ENCODE measurements around the gene WNT5A.
A peak's percentile ranks its signal among the peaks of the same experiment; 100 is the strongest.

The WNT5A gene

DNA sequence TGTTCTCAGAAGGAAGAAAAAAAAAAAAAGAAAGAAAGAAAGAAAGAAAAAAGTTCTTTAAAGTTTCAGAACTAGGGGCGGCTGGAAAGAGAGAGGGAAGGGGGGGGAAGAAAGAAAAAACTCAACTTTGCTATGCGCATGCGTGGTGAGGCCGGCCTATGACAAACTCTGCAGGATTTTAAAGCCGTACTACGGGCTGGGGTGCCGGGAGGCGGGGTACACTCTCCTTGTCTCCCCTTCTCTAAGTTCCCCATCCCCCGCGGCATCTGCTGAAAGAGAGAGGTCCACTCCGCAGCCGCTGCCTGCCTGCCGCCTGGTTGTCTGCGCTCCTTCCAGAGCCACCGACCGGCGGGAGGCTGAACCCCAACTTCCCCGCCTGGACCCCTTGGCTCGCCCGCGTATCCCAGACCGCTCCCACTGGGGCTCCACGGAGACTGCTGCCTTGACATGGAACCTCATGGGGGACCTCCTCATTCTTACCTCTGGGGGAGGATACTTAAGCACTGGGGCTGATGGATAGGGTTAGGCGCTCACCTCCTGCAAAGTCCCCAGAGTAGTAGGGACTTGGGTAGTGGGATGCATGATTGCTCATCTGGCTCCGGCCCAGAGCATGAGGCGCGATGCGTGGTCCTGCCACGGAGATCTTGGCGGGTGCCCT lies 1.4 kb upstream of the WNT5A start:
- H3K4me3 ChIP-seq (ENCODE audit: low read depth, low read length) = peak overlapping the region; percentile 79
- no peaks in the 10 kb centered on the region; the same call in 1 of the 2 replicates for H3K36me3 ChIP-seq (ENCODE audit: control insufficient read depth, insufficient read depth, low read length)
- peak overlapping the region; percentile 56; the same call in 1 of the 2 replicates for H3K27ac ChIP-seq (ENCODE audit: low read depth, low read length)
- H3K4me1 ChIP-seq (ENCODE audit: control insufficient read depth, insufficient read depth, low read length) = peaks cover 42% of the 10 kb centered on the region
- H3K9ac ChIP-seq (ENCODE audit: low read length) = peak overlapping the region; percentile 98
- H3K9me3 ChIP-seq (ENCODE audit: control insufficient read depth, insufficient read depth, low read depth, low read length) = no peaks in the 10 kb centered on the region
- H3K27me3 ChIP-seq (ENCODE audit: control insufficient read depth, insufficient read depth, low read length) = peaks cover 61% of the 10 kb centered on the region

DNA sequence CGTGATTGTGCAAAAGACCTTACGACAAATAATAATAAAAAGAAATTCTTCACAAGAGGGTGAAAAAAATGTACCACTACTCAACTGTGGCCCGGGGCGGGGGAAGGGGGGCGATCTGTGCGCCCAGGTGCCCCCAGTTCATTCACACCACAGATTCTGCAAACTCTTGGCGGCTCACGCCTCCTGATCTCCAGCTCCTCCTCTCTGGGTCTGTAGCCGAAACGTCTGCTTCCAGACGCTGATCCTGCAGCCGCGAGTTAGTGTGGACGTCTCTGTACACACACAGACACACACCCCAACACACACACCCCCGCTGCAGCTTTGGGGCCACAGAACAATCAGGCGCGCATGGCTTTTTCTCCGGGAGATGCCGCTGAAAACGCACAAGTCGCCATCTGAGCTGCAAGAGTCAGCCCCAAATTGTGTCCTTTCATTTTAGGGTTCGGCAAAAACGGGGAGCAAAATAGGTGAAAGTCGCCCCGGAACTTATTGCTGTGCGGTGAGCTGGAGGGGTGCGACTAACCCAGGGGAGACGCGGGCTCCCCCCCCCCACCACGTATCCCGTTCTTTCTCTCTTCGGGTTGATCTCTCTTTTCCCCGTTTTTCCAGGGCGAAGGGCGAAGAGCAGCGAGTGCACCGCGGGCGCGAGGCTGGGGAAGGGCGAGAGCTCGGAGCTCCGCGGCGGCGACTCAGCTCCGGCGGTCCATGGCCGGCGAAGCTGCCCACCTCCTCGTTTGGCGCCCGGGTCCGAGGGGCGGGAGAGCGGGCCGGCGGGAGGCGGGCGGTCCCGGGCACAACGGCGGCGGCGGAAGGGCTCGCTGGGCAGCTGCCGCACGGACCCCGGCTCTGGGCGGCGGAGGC lies 505 bp upstream of the WNT5A start:
- no peaks in the 10 kb centered on the region; the same call in 1 of the 2 replicates for H3K36me3 ChIP-seq (ENCODE audit: control insufficient read depth, insufficient read depth, low read length)
- peak overlapping the region; percentile 65; the same call in 1 of the 2 replicates for H3K27ac ChIP-seq (ENCODE audit: low read depth, low read length)
- peak overlapping the region; percentile 98 for H3K9ac ChIP-seq (ENCODE audit: low read length)
- peaks cover 44% of the 10 kb centered on the region for H3K4me1 ChIP-seq (ENCODE audit: control insufficient read depth, insufficient read depth, low read length)
- peak overlapping the region; percentile 79 for H3K4me3 ChIP-seq (ENCODE audit: low read depth, low read length)
- H3K9me3 ChIP-seq (ENCODE audit: control insufficient read depth, insufficient read depth, low read depth, low read length) = no peaks in the 10 kb centered on the region
- H3K27me3 ChIP-seq (ENCODE audit: control insufficient read depth, insufficient read depth, low read length) = peaks cover 67% of the 10 kb centered on the region

DNA sequence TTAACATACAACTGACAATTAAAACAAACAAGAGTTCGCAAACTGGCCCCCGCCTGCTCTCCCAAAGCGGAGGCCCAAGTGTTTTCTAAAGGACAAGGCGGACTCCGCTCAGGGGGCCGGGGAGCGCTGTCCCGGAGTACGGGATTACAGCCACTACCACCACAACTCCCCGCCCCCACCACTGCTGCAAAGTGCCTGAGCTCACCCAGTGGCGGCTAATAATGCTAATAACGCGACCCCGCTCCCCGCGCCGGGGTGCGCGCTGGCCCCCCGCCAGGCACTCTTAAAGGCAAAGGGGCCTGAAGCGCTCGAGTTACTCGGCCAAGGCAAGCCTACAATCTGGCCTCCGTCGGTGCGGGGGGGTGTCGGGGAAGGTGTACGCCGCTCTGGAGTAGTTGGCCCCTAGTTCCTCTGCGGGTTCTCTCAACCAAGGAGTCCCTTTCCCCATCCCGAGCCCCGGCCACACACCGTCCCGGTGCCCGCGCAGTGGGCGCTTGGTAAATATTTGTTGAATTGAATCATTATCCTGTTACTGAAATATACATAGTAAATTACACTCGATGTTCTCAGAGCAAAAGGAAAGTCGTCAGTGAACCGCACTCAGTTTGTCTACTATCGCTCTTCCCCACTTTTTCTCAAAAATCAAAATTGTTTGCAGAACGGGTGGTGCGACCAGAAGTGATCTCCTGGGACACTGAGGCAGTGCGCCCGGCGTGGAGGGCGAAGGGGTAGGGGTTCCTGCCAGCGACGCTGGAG lies 827 bp downstream of the WNT5A start:
- no peaks in the 10 kb centered on the region; the same call in 1 of the 2 replicates for H3K36me3 ChIP-seq (ENCODE audit: control insufficient read depth, insufficient read depth, low read length)
- peaks cover 75% of the 10 kb centered on the region for H3K27me3 ChIP-seq (ENCODE audit: control insufficient read depth, insufficient read depth, low read length)
- no peaks in the 10 kb centered on the region for H3K9me3 ChIP-seq (ENCODE audit: control insufficient read depth, insufficient read depth, low read depth, low read length)
- peak overlapping the region; percentile 98 for H3K9ac ChIP-seq (ENCODE audit: low read length)
- H3K4me3 ChIP-seq (ENCODE audit: low read depth, low read length) = peak overlapping the region; percentile 79
- peak overlapping the region; percentile 44; the same call in 1 of the 2 replicates for H3K27ac ChIP-seq (ENCODE audit: low read depth, low read length)
- peaks cover 42% of the 10 kb centered on the region for H3K4me1 ChIP-seq (ENCODE audit: control insufficient read depth, insufficient read depth, low read length)

DNA sequence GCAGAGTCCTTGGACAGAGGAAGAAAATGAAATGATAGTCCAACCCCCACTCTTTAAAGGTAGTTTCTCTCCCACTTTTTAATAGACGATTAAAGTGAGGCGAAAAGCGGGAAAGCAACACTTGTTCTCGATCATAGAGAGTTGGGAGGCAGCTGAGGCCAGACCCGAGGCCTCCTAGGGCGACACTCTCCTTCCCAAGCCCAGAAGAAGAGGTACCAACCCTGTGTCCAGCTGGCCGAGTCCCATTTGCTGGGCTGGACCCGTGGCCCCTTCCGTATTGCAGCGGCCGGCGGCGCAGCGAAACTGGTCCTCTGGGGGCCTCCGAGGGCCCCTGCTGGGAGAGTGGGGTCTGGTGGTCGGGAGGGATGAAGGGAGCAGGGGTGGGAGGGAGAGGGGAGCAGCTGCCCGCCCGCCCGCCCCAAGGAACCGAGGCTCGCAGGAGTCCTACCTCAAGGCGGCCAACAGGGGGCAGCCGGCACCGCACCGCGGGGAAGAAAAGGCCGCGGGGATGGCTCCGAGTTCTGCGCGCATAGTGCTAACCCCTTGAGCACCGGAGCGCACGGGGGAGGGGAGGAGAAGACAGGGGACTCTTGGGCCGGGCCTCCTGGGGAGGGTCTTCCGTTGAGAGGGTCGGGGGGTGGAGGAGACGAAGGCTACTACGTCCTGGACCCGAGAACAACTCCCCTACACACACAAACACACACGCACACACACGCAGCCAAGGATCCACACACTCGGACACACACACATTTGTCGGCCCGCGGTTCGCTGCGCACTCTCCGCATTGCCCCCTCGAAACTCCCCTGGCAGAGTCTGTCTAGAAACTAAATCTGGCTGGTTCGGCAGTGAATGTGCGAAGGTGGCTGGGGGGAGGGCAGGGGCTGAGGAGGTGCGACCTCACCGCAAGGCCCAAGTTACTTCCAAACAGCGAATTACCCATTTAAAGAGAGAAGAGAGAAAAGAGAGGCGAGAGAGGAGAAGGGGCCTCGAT lies 2.0 kb downstream of the WNT5A start:
- Histone ChIP-seq H3K36me3 (ENCODE audit: control insufficient read depth, insufficient read depth, low read length) (no peaks in the 10 kb centered on the region; the same call in 1 of the 2 replicates), H3K27ac (ENCODE audit: low read depth, low read length) (peak overlapping the region; percentile 44; the same call in 1 of the 2 replicates), H3K4me1 (ENCODE audit: control insufficient read depth, insufficient read depth, low read length) (peaks cover 33% of the 10 kb centered on the region), H3K4me3 (ENCODE audit: low read depth, low read length) (peak overlapping the region; percentile 79), H3K9ac (ENCODE audit: low read length) (peak overlapping the region; percentile 98), H3K27me3 (ENCODE audit: control insufficient read depth, insufficient read depth, low read length) (peaks cover 75% of the 10 kb centered on the region), H3K9me3 (ENCODE audit: control insufficient read depth, insufficient read depth, low read depth, low read length) (no peaks in the 10 kb centered on the region)

DNA sequence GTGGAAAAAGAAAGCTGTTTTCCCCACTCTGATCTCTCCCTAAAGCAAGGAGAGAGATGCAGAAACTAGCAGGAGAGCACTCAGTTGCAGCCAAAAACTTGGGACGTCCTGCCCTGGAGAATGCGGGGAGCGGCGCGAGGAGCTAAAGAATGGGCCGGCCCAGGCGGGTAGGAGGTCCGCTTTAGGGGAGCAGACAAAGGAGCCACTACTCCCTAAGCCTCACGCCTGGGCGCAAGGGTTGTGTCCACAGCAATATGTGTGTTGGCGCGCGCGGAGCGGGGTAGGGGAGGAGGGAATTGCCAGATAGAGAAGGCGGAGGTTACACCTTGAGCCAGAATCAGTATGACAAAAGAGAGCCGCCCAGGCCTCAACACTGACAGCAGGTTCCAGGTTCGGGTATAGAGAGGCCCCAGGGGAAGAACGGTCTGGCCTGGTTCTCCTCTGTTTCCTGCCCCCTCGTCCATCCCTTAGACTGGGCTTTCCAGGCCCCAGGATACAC lies 2.9 kb downstream of the WNT5A start:
- H3K36me3 ChIP-seq (ENCODE audit: control insufficient read depth, insufficient read depth, low read length) = no peaks in the 10 kb centered on the region; the same call in 1 of the 2 replicates
- H3K4me1 ChIP-seq (ENCODE audit: control insufficient read depth, insufficient read depth, low read length) = peaks cover 25% of the 10 kb centered on the region
- peaks cover 75% of the 10 kb centered on the region for H3K27me3 ChIP-seq (ENCODE audit: control insufficient read depth, insufficient read depth, low read length)
- H3K9ac ChIP-seq (ENCODE audit: low read length) = peak overlapping the region; percentile 94
- H3K9me3 ChIP-seq (ENCODE audit: control insufficient read depth, insufficient read depth, low read depth, low read length) = no peaks in the 10 kb centered on the region
- H3K27ac ChIP-seq (ENCODE audit: low read depth, low read length) = no peak overlapping the region
- H3K4me3 ChIP-seq (ENCODE audit: low read depth, low read length) = peak overlapping the region; percentile 79

DNA sequence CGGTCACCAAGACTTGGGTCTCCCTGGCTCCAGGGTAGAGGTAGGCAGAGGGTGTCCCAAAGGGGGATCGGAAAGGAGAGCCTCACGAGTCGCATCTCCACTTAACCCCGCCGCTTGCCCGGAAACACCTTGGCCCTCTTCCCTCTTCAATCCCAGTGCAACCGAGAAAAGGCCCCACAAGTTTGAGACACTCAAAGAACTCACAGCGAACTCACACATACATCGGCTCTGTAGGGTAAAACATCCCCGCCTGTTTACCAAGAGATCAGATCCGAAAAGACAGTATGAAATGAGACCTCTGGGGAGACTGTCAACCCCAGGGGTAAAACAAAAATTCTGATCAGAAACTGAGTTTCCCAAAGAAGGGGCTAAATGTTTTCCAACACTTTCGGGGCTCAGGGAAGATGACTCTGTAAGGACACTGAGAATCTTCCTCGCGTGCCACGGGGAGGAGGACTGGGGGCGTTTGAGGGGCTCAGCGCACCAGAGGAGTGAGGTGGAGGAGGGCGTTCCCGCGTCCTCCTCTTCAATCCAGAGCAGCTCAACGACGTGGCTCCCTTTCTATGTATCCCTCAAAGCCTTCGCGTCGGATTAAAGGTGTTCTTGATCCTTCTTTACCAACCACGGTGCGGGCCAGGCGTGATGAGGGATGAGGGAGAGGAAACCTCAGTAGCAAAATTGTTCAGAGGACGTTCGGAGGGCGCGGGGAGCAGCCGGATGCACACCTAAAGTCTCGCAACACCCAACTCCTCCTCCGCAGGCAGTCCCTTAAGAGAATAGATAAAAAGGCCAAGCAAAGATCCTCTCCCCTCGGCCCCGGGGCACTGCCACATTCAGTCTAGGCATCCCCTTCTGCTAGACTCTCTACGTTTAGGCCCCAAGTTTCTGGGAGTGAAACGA lies 3.7 kb downstream of the WNT5A start:
- Histone ChIP-seq H3K36me3 (ENCODE audit: control insufficient read depth, insufficient read depth, low read length) (no peaks in the 10 kb centered on the region; the same call in 1 of the 2 replicates), H3K9ac (ENCODE audit: low read length) (peak overlapping the region; percentile 94), H3K4me1 (ENCODE audit: control insufficient read depth, insufficient read depth, low read length) (peaks cover 18% of the 10 kb centered on the region; the same call in 1 of the 2 replicates), H3K9me3 (ENCODE audit: control insufficient read depth, insufficient read depth, low read depth, low read length) (no peaks in the 10 kb centered on the region), H3K4me3 (ENCODE audit: low read depth, low read length) (peak overlapping the region; percentile 79), H3K27ac (ENCODE audit: low read depth, low read length) (no peak overlapping the region; the same call in 1 of the 2 replicates), H3K27me3 (ENCODE audit: control insufficient read depth, insufficient read depth, low read length) (peaks cover 73% of the 10 kb centered on the region)

DNA sequence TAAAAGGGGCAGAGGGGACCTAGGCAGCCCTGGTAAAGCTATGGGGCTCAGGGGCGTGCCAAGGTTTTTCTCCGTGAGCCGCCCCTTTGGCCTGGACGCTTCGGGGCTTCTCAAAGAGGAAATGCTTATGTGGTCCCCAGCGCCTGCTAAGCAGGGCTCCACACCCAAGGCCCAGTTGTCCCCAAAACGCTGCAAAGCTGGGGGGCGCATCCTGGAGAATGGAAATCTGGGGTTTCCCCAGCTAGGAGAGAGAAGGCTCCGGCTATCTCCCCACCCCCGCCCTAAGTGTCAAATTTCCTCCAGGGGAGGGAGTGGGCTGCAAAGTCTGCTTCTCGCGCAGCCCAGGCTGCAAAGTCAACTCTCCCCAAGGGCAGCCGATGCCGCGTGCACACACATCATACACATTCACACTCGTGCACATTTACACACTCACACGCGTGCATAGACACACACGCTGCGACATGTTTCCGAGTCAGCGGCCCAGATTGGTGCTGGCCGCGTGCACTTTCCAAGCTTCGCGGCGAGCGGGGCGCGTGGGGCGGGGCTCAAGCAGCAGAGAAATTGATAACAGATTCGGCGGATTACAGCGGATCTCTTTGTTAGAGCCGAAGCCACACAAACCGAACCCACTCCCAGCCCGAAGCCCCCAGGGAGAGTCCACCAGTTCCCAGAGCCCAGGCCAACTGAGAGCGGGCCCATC lies 4.5 kb downstream of the WNT5A start:
- Histone ChIP-seq H3K4me3 (ENCODE audit: low read depth, low read length) (peak overlapping the region; percentile 79), H3K36me3 (ENCODE audit: control insufficient read depth, insufficient read depth, low read length) (no peaks in the 10 kb centered on the region; the same call in 1 of the 2 replicates), H3K9me3 (ENCODE audit: control insufficient read depth, insufficient read depth, low read depth, low read length) (no peaks in the 10 kb centered on the region), H3K27me3 (ENCODE audit: control insufficient read depth, insufficient read depth, low read length) (peaks cover 70% of the 10 kb centered on the region), H3K9ac (ENCODE audit: low read length) (peak overlapping the region; percentile 94), H3K4me1 (ENCODE audit: control insufficient read depth, insufficient read depth, low read length) (peaks cover 18% of the 10 kb centered on the region; the same call in 1 of the 2 replicates), H3K27ac (ENCODE audit: low read depth, low read length) (no peak overlapping the region; the same call in 1 of the 2 replicates)

DNA sequence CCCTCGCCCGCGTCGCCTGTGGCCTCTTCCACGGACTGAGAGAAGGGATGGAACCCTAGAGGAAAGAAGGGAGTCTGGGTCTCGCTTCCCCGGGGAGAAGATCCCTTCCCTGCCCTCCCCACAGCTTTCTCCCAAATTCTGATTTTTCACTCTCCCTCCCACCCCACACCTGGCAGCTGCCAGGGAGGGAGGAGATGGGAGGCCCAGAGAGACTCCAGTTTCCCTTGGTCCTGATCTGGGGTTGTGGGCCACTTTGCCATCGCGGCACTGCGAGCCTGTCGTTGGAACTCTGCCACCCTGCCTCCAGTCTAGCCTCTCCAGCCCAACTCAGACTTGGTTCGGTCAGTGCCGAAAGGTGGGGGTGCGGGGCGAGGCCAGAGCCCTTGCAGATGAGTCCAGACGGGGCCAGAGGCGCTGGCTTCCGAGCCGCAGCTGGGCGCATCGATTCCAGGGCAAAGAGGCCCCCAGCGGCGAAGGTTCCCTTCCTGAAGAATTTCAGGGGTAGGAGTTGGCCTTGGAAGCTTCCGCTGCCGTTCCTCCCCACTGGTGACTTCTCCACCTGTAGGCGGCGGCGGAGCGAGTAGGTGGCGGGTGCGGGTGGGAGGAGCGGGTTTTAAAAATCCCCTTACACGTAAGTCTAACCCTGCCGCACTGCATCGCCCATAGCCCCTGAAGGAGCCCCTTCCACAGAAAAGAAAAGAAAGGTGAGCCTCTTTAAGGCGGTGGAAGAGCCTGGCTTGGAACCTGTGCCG lies 5.2 kb downstream of the WNT5A start:
- H3K9ac ChIP-seq (ENCODE audit: low read length) = peak overlapping the region; percentile 94
- peak overlapping the region; percentile 79 for H3K4me3 ChIP-seq (ENCODE audit: low read depth, low read length)
- peaks cover 18% of the 10 kb centered on the region; the same call in 1 of the 2 replicates for H3K4me1 ChIP-seq (ENCODE audit: control insufficient read depth, insufficient read depth, low read length)
- H3K36me3 ChIP-seq (ENCODE audit: control insufficient read depth, insufficient read depth, low read length) = peaks cover 5% of the 10 kb centered on the region; the same call in 1 of the 2 replicates
- no peak overlapping the region; the same call in 1 of the 2 replicates for H3K27ac ChIP-seq (ENCODE audit: low read depth, low read length)
- no peaks in the 10 kb centered on the region for H3K9me3 ChIP-seq (ENCODE audit: control insufficient read depth, insufficient read depth, low read depth, low read length)
- H3K27me3 ChIP-seq (ENCODE audit: control insufficient read depth, insufficient read depth, low read length) = peaks cover 66% of the 10 kb centered on the region

Data from HUES6 (cell line).